Caco-2 (cell line): ENCODE data around the gene TLN1. TPM values are rescaled to one million over a fixed set of nuclear protein-coding genes. Genes with fewer than 3 reads are reported as not detected.

Source experiments
- BruUV-seq: library from RNA; stranded (reverse); fragments of 400-500 nt; replicated peaks from 2 replicates; lab custom pipeline; 2021; lab: Mats Ljungman, UMichigan
- CTCF ChIA-PET: fragments of 300-600 bp; sonication (Branson Sonifier 250); formaldehyde crosslinking; loops from one replicate; lab custom pipeline; 2022; ENCODE audit warnings: antibody characterized with exemption; lab: Charles Lee
- POLR2A ChIA-PET: fragments of 300-600 bp; sonication (Branson Sonifier 250); formaldehyde crosslinking; loops from one replicate; lab custom pipeline; 2022; ENCODE audit warnings: antibody characterized with exemption; lab: Charles Lee
- DNase-seq, 2 experiments: peaks; one replicate each; pipeline versions ENCODE4 v3.0.0 to v3.0.0-alpha.2; 2020 to 2022
- H3K27me3 ChIP-seq: replicated peaks from 2 replicates; pipeline ENCODE4 v1.6.0; 2011; ENCODE audit warnings: low read length; ENCODE audit not compliant: control insufficient read depth, insufficient read depth
- H3K36me3 ChIP-seq: 2 replicates; pipeline ENCODE4 v1.5.1; 2011; ENCODE audit warnings: low read length; ENCODE audit not compliant: control insufficient read depth, insufficient read depth
- H3K4me1 ChIP-seq: fragments of 250-450 bp; sonication (Bioruptor Pico); 2 replicates; pipeline ENCODE4 v1.5.1; 2020; ENCODE audit warnings: mild to moderate bottlenecking
- H3K4me3 ChIP-seq: 2 replicates; pipeline ENCODE4 v1.5.1; 2011; ENCODE audit warnings: low read depth, mild to moderate bottlenecking, control low read depth, low read length
- H3K9me3 ChIP-seq: fragments of 250-450 bp; sonication (Bioruptor Pico); 2 replicates; pipeline ENCODE4 v1.5.1; 2020; ENCODE audit warnings: mild to moderate bottlenecking, moderate library complexity
- H3K27ac Mint-ChIP-seq: one replicate; pipeline ENCODE4 v1.8.0; 2022; ENCODE audit warnings: mixed read lengths; ENCODE audit not compliant: unreplicated experiment
- H3K27me3 Mint-ChIP-seq: one replicate; pipeline ENCODE4 v1.8.0; 2022; ENCODE audit warnings: mixed read lengths; ENCODE audit not compliant: insufficient read depth, unreplicated experiment
- H3K36me3 Mint-ChIP-seq: one replicate; pipeline ENCODE4 v1.8.0; 2022; ENCODE audit warnings: mild to moderate bottlenecking, mixed read lengths; ENCODE audit not compliant: insufficient read depth, unreplicated experiment
- H3K4me1 Mint-ChIP-seq: one replicate; pipeline ENCODE4 v1.8.0; 2022; ENCODE audit warnings: low read depth, mixed read lengths; ENCODE audit not compliant: unreplicated experiment
- H3K4me3 Mint-ChIP-seq: one replicate; pipeline ENCODE4 v1.8.0; 2022; ENCODE audit warnings: mild to moderate bottlenecking, moderate library complexity, mixed read lengths; ENCODE audit not compliant: unreplicated experiment
- H3K9me3 Mint-ChIP-seq: one replicate; pipeline ENCODE4 v1.8.0; 2022; ENCODE audit warnings: mixed read lengths; ENCODE audit not compliant: unreplicated experiment
- intact Hi-C: fragments of 100-400 bp; cut with micrococcal nuclease; formaldehyde crosslinking; loops from one replicate; pipeline ENCODE4 v1.10.0; 2022; ENCODE audit not compliant: unreplicated experiment
- microRNA-seq: library from miRNA; unstranded; fragments of <30 nt; microRNA quantifications from one replicate; pipeline ENCODE4 v1.2.0, GENCODE V29; 2022
- total RNA-seq: library from RNA; stranded (reverse); gene quantifications from 2 replicates; pipeline ENCODE4 v1.2.3, GENCODE V29; 2022
- TF ChIP-seq, protein P1 (sequence below), 2 experiments: fragments of 200-600 bp in 1 of 2; IDR thresholded peaks; 1 replicate in 1 of 2; 2 replicates in 1 of 2; pipeline versions ENCODE4 v1.5.1 to v1.8.0; 2011 to 2022; ENCODE audit warnings: antibody characterized with exemption in 1 of 2, control low read depth in 1 of 2, inconsistent platforms in 1 of 2, low read depth in 1 of 2, low read length in 1 of 2, mild to moderate bottlenecking in 1 of 2, moderate library complexity in 1 of 2; ENCODE audit not compliant: insufficient read depth in 1 of 2, severe bottlenecking in 1 of 2, unreplicated experiment in 1 of 2

TLN1 gene
- total RNA-seq, 1 experiment from 2014 or later: 147 TPM

DNA sequence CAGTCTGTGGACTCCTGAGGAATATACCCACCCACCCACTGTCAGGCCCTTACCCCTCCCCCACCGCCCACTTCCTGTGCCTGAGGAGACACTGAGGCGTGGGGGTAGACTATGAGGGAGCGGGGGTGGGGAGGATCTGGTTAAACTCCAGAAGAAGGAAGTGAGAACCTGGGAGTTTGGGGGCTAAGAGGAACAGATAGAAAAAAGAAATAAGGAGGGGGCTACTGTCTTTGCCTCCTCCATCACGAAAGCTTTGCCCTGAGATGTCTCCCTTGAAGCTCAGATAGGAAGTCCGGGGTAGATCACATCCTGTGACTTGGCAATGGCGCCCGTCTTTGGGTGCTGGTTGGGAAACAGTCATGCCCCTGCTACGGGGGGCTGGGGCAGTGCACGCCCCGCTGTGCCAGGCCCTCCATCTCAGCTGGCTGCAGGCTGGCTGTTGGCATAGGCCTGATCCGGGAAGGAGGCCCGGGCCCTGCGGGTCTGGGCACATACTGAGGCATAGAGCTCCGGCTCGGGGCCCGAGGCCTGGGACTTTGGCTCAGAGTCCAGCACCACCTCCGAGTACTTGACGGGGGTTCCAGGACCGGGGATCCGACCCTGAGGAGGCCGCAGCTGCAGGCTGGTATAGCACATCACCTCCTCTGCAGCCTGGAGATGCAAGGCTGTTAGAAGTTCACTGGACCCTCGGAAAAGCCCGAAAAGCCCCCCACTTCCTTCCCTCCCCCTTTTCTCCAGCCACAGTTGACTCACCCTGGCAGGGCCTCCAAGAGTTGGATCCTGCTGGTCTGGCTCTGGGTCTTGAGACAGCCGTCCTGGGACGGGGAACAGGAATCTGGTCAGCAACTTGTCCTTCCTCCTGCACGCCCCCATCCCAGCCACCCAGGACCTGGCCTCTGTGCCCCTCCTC is 82.3 kb downstream of the TLN1 start:
- H3K4me3 Mint-ChIP-seq: no peak overlapping the region
- no peaks in the 10 kb centered on the region for H3K9me3 Mint-ChIP-seq

More for the DNA sequence above, 82.3 kb downstream of the TLN1 start:
- H3K4me3 ChIP-seq: no peak overlapping the region
- no TSS peak for BruUV-seq
- peaks cover 10% of the 10 kb centered on the region for H3K4me1 Mint-ChIP-seq
- ChIA-PET POLR2A (no interaction called here), CTCF (interaction anchor here (1.2 kb wide), 1 partner anchor 8 kb away, joined by 3 read pairs; the partner anchor contains the start of genes CCDC107 and RMRP)
- no peak overlapping the region for H3K27ac Mint-ChIP-seq
- no peaks in the 10 kb centered on the region for H3K9me3 ChIP-seq
- intact Hi-C loops: loop anchor here (5.0 kb wide), 2 partner anchors 162 to 233 kb away; no protein-coding TSS in a partner anchor
- DNase-seq: no peak
- no peaks in the 10 kb centered on the region for H3K27me3 Mint-ChIP-seq
- H3K27me3 ChIP-seq: no peaks in the 10 kb centered on the region
- H3K4me1 ChIP-seq: peaks cover 5% of the 10 kb centered on the region
- no peaks in the 10 kb centered on the region for H3K36me3 ChIP-seq
- peaks cover 7% of the 10 kb centered on the region for H3K36me3 Mint-ChIP-seq
- TF ChIP-seq, protein P1, sequence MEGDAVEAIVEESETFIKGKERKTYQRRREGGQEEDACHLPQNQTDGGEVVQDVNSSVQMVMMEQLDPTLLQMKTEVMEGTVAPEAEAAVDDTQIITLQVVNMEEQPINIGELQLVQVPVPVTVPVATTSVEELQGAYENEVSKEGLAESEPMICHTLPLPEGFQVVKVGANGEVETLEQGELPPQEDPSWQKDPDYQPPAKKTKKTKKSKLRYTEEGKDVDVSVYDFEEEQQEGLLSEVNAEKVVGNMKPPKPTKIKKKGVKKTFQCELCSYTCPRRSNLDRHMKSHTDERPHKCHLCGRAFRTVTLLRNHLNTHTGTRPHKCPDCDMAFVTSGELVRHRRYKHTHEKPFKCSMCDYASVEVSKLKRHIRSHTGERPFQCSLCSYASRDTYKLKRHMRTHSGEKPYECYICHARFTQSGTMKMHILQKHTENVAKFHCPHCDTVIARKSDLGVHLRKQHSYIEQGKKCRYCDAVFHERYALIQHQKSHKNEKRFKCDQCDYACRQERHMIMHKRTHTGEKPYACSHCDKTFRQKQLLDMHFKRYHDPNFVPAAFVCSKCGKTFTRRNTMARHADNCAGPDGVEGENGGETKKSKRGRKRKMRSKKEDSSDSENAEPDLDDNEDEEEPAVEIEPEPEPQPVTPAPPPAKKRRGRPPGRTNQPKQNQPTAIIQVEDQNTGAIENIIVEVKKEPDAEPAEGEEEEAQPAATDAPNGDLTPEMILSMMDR (IDR thresholded peaks at IDR 0.05; ENCODE audit: insufficient read depth in 1 of 2, low read depth in 1 of 2, low read length in 1 of 2, severe bottlenecking in 1 of 2, unreplicated experiment in 1 of 2): no peak

Small RNA genes lying within 50 kb of the gene (microRNA-seq; reads per million reads assigned to microRNA genes)
- gene MIR6852 (not detected), gene MIR6853 (not detected)

Other genes with a start within 250 kb of the TLN1 start
- gene RUSC2, start 242.1 kb downstream of the TLN1 start, total RNA-seq: 13.0 and 13.5 TPM in 2 replicates
- gene TESK1, start 126.9 kb downstream of the TLN1 start, total RNA-seq: 27.9 and 30.1 TPM in 2 replicates
- gene CD72, start 113.8 kb downstream of the TLN1 start, total RNA-seq: 0.70 and 0.95 TPM in 2 replicates
- gene SIT1, start 81.3 kb downstream of the TLN1 start, total RNA-seq: not detected in 2 replicates
- gene RMRP, start 74.2 kb downstream of the TLN1 start, total RNA-seq: 10,161 and 10,726 TPM in 2 replicates
- 11.8 and 12.1 TPM in 2 replicates for gene CCDC107, start 73.9 kb downstream of the TLN1 start, total RNA-seq
- 31.4 and 32.8 TPM in 2 replicates for gene ARHGEF39, start 67.0 kb downstream of the TLN1 start, total RNA-seq
- gene CA9, start 58.3 kb downstream of the TLN1 start, total RNA-seq: not detected in 2 replicates
- gene TPM2, start 42.3 kb downstream of the TLN1 start, total RNA-seq: 21.8 and 26.5 TPM in 2 replicates
- gene CREB3, start 471 bp upstream of the TLN1 start, total RNA-seq: 50.4 and 54.1 TPM in 2 replicates
- gene GBA2, start 17.0 kb upstream of the TLN1 start, total RNA-seq: 108 and 111 TPM in 2 replicates
- 25.0 and 27.1 TPM in 2 replicates for gene RGP1, start 17.1 kb upstream of the TLN1 start, total RNA-seq
- gene MSMP, start 22.1 kb upstream of the TLN1 start, total RNA-seq: not detected in 2 replicates
- gene NPR2, start 59.4 kb upstream of the TLN1 start, total RNA-seq: 40.5 and 44.1 TPM in 2 replicates
- 0.19 and 0.29 TPM in 2 replicates for gene SPAG8, start 80.1 kb upstream of the TLN1 start, total RNA-seq
- 88.0 and 110 TPM in 2 replicates for gene HINT2, start 82.8 kb upstream of the TLN1 start, total RNA-seq
- gene FAM221B, start 96.5 kb upstream of the TLN1 start, total RNA-seq: not detected in 2 replicates
- gene TMEM8B, start 97.0 kb upstream of the TLN1 start, total RNA-seq: 4.8 and 4.9 TPM in 2 replicates
- gene OR13J1, start 138.2 kb upstream of the TLN1 start, total RNA-seq: not detected in 2 replicates
- gene HRCT1, start 174.0 kb upstream of the TLN1 start, total RNA-seq: not detected in 2 replicates
- gene SPAAR, start 177.3 kb upstream of the TLN1 start, total RNA-seq: not detected in 2 replicates
- gene OR2S2, start 226.0 kb upstream of the TLN1 start, total RNA-seq: not detected in 2 replicates